ENCODE measurements around the gene CD2AP.
"Not testable (repeated sequence)": the region's sequence is repeated elsewhere in the genome, so short reads cannot be mapped to it uniquely, and the experiment has no call there.

Gene CD2AP

DNA sequence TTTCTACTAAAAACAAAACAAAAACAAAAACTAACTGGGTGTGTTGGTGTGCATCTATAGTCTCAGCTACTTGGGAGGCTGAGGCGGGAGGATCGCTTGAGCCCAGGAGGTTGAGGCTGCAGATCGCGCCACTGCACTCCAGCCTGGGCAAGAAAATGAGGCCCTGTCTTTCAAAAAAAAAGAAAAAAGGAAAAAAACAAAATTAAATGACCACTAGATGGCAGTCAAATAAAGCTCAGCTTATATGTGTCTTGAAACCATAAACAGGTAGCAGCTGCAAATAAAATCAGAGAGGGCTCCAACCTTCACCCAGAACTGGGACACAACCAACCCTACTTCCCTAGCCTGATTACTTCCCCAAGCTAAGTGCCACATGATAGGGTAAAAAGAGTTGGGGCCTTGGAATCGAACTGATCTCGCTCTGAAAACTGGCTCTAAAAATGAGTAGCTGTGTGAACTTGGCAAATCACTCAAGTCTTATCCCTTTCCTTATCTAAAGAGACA is 153.7 kb downstream of the CD2AP start:
- in situ Hi-C loops (cut with MboI; ENCODE audit: low sequenced_read_pairs) = no loop called here

DNA sequence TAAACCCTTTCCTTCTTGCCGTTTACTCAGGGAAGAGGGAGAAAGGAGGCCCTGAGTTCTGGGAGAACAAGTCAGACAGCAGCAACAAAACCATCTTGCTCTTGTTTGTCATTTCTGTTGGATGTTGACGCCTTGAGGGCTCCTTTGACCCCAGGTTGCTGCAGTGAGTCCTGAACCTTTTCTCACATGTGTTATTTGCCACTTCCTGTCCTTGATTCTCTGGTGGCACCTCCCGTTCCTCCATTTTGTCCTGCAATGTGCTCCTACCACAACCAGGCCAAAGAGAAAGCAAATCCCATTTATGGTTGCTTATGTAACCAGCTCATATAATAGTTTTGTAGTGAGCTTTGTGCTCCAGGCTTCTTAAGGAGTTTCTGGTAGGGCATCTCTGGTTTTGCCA is 154.2 kb downstream of the CD2AP start:
- in situ Hi-C loops (cut with MboI; ENCODE audit: low sequenced_read_pairs) = no loop called here

DNA sequence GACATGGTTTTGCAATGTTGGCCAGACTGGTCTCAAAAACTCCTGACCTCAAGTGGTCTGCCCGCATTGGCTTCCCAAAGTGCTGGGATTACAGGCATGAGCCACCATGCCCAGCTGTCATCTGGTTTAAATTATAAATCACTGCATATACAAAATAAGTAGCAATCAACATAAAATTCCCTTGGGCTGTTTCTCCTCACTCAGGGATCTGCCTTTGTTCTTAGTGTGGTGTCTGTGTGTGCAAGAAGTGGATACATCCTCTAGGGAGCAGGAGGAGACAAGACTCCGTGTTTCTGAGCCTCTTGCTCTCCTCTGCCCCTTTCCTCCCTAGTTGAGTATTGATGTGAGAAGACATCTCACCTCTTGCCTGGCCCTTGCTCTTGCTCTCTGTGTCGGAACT is 155.6 kb downstream of the CD2AP start:
- in situ Hi-C loops (cut with MboI; ENCODE audit: low sequenced_read_pairs) = no loop called here

DNA sequence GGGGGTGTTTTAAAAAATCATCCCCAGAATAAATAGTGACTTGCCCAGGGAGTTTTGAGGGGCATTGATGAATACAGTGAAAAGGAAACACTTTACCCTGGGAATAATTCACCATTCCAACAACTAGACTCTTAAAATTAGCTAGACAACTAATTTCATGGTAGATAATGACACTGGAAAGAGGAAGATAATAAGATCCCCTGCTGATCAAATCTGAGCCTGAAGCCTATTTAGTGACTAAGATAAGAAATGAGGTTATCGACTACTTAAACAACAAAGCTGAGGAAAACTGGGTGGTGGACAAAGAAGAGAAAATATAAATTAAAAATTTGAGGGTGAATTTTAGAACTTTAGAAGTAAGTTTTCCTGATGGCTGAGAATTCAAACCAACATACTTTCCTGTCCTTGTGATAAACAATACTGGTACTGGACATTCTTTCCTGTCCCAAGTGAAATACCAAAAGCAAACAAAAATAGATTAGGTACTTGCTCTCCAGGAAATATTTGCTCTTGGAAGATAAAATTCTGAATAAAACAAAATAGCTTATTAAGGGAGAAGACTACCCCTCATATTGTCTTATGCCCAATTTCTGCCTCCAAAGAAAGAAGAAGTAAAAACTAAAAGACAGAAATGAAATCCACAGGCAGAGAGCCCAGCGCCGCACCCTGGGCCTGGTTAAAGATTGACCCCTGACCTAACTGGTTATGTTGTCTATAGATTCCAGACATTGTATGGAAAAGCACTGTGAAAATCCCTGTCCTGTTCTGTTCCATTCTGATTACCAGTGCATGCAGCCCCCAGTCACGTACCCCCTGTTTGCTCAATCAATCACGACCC is 156.8 kb downstream of the CD2AP start:
- in situ Hi-C loops (cut with MboI; ENCODE audit: low sequenced_read_pairs) = no loop called here

DNA sequence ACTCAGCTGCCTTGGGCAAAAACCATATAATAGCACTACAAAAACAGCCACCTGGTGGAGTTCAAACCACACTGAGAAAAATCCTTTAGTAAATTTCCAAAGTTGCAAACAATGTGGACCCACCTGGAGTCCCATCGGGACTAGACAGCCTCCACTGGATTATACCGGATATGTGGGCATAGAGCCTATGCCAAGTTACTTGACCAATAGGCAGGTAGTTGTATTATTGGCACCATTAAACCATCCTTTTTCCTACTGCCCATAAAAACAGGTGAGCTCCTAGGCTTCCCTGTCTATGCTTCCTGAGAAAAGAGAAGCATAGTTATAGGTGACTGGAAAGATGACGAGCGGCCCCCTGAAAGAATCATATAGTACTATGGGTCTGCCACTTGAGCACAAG is 169.1 kb downstream of the CD2AP start:
- in situ Hi-C loops (cut with MboI; ENCODE audit: low sequenced_read_pairs) = no loop called here

DNA sequence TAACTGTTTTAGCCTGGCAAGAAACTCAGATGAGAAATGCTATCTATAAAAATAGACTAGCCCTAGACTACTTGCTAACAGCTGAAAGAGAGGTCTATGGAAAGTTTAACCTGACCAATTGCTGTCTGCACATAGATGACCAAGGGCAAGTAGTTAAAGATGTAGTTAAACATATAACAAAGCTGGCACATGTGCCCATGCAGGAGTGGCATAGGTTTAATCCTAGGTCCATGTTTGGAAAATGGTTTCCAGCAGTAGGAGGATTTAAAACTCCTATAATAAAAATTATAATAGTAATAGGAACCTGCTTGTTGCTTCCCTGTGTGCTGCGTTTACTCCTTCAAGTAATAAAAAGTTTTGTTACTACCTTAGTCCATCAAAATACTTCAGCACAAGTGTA is 169.6 kb downstream of the CD2AP start:
- in situ Hi-C loops (cut with MboI; ENCODE audit: low sequenced_read_pairs) = no loop called here

DNA sequence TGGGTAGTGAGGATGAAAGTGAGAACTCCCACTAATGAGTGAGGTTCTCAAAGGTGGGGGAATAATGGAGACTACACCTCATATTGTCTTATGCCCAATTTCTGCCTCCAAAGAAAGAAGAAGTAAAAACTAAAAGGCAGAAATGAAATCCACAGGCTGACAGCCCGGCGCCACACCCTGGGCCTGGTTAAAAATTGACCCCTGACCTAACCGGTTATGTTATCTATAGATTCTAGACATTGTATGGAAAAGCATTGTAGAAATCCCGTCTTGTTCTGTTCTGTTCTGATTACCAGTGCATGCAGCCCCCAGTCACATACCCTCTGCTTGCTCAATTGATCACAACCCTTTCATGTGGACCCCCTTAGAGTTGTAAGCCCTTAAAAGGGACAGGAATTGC is 170.0 kb downstream of the CD2AP start:
- in situ Hi-C loops (cut with MboI; ENCODE audit: low sequenced_read_pairs) = not testable (repeated sequence)

DNA sequence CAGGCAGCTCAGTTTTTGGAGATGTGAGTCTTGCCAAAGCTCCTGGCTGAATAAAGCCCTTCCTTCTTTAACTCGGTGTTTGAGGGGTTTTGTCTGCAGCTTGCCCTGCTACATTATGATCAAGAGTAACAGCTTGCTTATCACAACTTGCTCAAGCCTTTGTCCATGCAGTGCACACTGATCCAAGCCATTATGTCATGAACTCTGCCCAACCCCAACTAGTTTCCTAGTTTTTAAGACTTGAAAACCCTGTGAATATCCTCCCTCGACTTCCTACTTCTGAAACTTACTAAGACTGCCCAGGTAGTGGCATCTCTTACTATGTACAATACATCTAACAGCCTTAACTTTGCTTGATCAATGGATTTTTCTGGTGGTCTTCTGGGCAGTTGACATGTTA is 170.4 kb downstream of the CD2AP start:
- in situ Hi-C loops (cut with MboI; ENCODE audit: low sequenced_read_pairs) = no loop called here

DNA sequence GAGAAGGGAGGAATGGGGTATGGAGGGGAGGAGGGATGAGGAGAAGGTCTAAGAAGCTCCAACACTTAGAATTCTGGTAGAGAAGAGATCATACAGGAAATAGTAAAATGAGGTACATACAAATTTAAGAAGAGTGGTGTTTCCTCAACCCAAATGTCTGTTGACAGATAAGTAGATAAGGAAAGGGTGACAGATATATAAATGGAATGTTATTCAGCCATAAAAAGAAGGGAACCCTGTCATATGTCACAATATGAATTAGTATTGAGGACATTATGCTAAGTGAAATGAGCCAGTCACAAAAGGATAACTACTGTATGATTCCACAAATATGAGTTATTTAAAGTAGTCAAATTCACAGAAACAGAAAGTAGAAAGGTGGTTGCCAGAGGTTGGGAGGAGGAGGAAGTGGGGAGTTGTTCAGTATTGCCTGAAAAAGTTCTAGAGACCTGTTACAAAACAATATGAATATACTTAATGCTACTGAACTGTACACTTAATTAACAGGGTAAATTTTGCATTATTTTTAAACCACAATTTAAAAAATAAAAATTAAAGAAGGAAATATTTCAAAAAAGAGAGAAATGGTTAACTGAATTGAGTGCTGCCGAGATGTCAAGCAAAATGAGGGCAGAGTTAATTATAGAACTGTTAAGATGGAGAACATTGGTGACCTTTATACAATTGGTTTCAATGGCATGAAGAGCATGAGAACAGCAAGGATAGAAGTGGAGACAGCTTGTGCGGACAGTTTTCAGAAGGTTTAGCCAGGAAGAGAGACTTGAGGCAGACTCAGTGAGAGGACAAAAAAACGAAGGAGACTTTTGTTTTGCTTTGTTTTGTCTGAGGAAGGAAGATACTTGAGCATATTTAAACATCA is 173.2 kb downstream of the CD2AP start:
- in situ Hi-C loops (cut with MboI; ENCODE audit: low sequenced_read_pairs) = no loop called here

DNA sequence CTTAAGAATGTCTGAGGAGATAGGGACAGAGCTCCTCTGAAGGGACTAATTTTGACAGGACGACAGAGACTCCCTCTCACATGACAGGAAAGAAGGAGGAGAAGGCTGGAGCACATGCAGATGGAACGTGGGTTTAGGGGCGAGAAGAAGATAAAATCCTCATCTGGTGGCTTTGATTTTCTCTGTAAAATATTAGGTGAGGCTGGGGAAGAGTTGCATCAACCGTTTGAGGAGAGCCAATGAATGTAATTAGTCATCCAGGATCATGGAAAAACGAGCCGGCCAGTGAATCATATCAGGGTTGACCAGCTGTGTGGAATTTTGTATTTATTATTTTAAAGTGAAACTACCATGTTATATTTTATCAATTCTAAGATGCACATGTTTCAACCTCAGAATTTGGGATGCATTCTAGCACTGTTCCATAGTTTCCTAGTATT is 173.9 kb downstream of the CD2AP start:
- in situ Hi-C loops (cut with MboI; ENCODE audit: low sequenced_read_pairs) = no loop called here

DNA sequence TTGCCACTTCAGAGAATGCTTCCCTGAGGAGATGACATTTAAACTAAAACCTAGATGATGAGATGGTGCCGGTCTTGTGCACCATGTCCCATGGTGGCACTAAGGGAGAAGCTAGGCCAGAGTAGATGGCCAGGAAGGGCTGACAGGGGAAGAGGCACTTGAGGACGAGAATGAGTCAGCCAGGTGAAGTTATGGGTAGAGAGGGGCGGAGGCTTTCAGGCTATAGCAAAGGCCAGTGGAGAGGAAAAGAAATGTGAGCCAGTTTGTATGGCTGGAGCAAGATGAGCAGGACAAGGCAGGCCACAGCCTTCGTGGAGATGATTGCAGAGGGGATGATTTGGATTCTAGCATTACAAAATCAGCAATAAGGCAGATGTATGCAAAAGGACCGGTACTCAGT is 176.1 kb downstream of the CD2AP start:
- in situ Hi-C loops (cut with MboI; ENCODE audit: low sequenced_read_pairs) = no loop called here

DNA sequence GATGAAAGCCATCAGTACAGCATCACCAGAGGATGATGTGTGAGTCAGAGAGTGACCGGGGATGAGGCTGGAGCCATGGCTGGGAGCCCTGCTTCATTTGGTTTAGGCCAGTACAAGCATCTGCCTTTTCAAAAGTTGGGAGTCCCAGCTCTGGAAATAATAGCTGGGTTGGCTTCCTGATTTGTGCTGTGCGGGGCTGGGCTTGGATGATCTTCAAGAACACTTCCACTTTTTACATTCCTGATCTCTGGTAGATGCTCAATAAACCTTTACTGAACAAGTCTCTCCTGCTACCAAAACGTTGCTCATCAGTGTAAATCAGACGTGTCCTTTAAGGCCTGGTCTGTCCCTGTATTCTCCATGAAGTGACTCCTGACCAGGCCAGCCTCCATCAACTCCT is 176.7 kb downstream of the CD2AP start:
- in situ Hi-C loops (cut with MboI; ENCODE audit: low sequenced_read_pairs) = no loop called here

DNA sequence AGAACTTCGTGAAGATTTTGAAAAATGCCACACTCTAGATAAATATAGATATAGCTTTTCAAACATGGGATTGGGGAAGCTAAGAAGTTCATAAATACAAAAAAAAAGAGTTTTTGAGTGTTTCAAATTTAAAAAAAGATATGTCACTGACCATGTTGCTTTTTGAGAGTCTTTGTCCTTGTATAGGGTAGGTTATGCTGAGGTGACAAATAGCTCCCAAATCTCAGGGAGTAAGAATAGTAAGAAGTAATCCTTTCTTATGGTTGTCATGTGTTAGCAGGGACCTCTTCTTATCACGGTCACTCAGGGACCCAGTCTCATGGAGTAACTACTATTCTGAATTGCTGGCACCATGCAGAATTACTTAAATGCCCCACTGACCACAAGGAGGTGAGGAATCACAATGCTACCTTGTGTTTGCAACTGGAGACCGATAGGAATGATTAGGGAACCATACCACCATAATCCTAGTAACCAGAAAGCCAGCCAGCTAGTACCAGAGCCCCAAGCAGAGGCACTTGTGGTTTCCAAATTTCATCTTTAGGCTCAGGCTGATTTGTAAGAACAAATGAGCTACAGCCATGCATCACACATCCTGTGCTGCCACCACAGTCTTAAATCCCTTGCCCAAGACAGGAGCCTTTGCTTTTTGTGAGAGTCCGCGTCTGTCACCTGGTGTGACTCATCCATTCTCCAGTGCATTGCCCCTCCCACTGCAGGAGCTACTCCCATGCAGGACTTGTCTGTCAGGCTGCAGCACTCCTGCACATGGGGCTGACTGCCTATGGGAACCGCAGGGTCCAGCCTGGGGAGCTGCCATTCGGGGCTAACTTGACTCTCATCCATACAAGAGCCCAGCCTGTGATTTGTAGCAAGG is 178.4 kb downstream of the CD2AP start:
- in situ Hi-C loops (cut with MboI; ENCODE audit: low sequenced_read_pairs) = no loop called here

DNA sequence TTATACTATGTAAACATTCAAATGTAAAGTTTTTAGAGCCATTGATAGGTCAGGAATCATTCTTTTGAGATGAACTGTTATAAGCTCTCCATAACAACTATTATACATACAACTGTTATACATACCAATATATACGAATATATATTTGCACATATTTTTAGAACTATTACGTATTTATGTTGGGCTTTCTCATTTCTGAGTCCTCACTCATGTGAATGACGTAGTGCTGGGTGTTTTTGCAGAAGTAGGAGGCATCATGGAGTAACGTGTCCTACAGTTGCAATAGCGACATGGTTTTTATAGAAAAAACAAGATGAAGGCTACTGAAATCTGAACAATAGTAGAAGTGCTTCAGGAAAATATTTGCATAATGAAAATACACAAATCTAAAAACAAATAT is 184.4 kb downstream of the CD2AP start:
- in situ Hi-C loops (cut with MboI; ENCODE audit: low sequenced_read_pairs) = no loop called here

DNA sequence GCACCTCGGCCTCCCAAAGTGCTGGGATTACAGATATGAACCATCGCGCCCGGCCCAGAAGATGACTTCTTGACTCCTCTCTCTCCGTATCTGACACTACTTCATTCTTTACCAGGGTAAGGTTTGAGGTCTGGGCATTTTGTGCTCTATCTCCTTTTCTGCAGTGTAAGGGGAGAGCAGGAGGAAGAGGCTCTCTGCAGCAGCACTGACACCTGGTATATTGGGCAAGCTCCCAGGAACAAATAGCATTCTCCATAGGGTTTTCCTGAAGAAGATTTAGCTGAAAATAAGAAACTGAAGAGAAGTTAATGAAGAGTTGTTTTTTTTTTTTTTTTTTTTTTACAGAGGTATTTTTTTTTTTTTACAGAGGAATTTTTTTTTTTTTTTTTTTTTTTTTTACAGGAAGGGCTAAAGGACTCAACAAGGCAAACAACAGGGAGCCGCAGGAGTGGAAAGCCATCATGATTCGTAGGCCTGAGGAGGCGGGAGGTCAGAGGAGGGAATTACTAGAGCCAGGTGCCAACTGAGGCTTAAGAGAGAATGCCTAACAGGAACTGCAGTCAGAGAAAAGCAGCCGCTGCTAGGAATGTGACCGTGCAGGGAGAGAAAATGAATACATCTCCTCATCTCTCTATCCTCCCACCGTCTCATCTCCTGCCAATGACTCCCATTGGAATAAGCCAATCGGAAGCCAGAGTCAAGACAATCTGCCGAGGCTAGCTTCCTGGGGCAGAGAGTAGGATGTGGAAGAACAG is 186.1 kb downstream of the CD2AP start:
- in situ Hi-C loops (cut with MboI; ENCODE audit: low sequenced_read_pairs) = no loop called here

DNA sequence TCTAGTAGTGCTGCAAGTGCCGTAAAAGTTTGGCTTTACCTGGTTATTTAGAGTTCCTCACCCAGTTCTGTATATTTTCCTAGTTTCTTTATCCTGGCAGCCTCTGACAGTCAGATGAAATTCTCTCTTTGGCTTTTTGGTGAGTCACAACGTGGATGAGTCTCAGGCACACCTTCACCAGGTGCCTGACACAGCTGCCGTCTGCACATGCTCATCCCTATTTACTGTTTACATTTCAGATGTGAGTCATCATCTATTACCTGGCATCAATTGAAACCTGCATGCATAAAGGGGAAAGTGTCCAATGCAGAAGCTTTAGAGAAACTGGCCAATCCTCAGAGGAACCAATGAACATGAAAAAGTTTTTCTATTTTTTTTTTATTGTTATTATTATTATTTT is 187.5 kb downstream of the CD2AP start:
- in situ Hi-C loops (cut with MboI; ENCODE audit: low sequenced_read_pairs) = no loop called here

DNA sequence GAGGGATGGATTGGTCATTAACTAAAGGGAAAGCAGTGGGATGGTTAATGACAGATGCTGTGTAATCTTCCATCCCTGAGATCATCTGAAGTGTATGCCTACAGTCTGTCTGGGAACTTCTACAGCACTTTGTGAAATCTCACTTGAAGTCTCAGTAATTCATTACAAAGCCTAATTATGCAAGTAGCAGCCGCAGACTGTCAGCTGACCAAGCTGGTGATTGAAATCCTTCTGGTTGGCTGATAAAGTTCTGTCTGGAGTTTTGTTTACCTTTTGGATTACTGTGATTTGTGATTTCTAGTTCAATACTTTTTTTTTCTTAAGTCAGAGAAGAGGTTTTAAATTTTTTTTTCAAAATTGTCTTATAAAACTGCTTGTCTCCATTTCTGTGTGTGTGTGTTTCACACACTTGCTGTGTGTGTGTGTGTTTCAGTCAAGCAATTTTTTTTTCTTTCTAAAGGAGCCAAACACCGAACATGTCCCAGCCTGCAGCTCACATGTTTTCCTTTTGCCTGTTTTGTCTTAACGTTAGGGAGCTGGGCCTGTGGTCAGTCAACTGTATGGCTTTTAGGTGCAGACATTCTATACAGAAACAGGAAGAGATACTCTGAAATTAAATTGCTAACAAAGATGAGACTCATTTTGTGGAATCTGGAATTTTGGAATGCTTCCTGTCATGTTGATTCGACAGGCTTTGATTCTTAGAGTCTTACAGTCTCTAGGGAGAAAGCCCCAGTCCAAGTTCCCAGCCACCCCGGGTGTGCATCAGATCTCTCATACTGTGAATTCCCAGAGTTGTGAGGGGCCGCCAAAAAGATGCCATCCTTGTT is 192.3 kb downstream of the CD2AP start:
- in situ Hi-C loops (cut with MboI; ENCODE audit: low sequenced_read_pairs) = no loop called here

DNA sequence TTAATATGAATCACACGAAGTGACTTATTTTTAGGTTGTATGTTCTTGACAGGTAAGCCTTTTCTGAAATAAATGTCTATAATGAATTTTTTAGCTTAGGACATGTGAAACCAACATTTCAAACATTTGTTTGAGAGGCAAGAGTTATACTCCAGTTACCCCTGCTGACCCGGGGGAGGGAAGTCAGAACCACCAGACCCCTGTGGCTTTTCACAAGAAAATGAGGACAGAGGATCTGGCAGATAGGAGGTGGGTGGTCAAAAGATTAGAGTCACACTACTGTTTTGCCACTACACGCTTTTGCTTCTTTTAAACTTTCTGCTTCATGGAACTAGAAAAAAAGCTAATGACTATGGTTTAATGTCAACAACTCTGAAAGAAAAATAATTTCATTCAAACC is 193.3 kb downstream of the CD2AP start:
- in situ Hi-C loops (cut with MboI; ENCODE audit: low sequenced_read_pairs) = no loop called here

DNA sequence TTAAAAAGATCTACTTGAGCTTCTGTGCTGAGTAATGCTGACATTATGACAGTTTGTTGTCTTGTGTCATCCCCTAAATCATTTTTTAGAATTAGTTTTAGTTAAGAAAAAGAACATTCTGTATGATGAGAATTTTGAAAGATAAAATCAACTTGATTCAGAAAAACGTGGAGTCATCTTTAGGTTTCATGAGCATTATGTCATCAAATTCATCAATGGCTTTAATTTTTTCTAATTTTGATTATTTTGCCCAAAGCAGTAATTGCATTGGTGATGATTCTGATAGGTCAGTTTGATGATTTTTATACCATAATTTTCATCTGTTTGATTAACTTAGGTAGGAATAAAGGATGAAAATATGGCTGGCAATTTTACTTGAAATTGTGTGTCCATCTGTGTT is 194.2 kb downstream of the CD2AP start:
- in situ Hi-C loops (cut with MboI; ENCODE audit: low sequenced_read_pairs) = no loop called here
